HG02870 (cell line): ENCODE data around the gene FAM185A.
"Not testable (repeated sequence)": the region's sequence is repeated elsewhere in the genome, so short reads cannot be mapped to it uniquely, and the experiment has no call there.

ENCODE experiments used
- ATAC-seq: cut with Tn5 transposase; IDR thresholded peaks from one replicate; pipeline ENCODE4 v1.9.1; 2021; ENCODE audit warnings: mild to moderate bottlenecking, moderate library complexity; ENCODE audit not compliant: unreplicated experiment

FAM185A gene

DNA sequence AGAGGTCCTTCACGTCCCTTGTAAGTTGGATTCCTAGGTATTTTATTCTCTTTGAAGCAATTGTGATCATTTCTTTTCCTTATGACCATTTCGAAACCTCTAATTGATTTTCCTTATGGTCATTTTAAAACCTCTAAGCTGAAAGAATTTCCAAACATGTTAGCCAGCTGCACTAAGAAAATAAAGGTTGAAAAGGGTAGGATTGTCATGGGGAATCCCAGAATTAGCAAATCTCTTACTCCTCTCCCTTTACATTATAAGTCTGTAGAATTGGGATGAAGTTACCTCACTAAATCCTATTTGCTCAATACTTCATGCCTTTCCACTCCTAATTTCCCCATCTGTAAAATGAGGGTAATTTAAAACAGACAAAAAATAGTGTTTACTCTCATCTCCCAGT is 79.5 kb downstream of the FAM185A start:
- ATAC-seq: no peak

GRCh38 chr7:102829075-102829474 is 80.3 kb downstream of the FAM185A start:
- no peak for ATAC-seq

DNA sequence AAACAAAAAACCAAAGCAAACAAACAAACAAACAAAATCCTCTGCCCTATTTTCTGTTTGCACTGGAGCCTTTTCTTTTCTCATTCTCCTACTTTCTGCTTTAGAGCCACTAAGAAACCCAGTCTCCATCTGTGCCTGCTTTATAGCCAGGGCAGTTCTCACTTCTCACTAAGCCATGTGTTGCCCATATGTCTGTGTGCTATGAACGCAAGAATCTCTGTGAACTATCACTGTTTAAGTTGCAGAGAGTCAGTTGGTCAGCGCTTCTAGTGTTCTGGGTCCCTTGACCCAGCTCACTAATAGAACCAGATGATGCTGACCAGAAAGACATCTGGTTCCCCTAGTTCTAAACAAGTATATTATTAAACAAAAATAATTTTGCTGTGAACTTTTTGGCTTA is 81.4 kb downstream of the FAM185A start:
- no peak for ATAC-seq

DNA sequence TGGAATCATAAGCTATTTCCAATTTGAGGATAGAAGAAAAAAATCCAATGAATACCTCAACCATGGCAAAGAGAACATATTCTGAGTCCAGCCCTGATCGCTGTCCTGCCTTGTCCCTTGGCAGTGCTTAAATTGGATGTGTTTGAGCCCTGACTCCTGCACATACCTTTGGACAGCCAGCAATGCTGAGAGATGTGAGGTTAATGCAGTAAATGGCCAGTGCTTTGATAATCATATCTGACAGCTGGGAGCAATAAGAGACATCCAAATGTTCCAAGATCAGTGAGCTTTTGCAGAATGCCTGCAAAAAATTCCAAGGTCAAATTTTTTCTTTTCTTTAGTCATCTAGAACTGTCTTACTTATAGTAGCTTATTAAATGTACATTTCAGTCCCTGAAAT is 83.9 kb downstream of the FAM185A start:
- no peak for ATAC-seq

GRCh38 chr7:102833343-102833742 is 84.5 kb downstream of the FAM185A start:
- ATAC-seq: no peak

- no peak for ATAC-seq
Measured at GRCh38 chr7:102834466-102834865, 85.7 kb downstream of the FAM185A start.

DNA sequence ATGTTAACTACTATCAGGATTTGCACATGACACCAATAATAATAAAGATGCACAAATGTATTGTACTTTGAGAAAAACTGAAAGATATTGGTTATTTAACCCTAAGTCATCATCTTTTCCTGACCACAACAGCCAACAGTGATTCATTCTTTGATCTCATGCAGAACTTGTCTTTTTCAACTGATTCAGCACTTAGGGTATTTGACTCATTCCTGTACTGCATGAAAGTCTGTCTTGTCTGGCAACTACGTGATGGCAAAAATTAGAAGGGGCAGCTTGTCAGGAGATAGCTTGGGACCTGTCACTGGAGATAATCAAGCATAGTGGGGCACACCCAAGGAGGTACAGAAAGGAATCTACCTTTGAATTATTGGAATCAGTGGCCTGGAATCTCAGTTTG is 86.2 kb downstream of the FAM185A start:
- peak; percentile 95 for ATAC-seq

DNA sequence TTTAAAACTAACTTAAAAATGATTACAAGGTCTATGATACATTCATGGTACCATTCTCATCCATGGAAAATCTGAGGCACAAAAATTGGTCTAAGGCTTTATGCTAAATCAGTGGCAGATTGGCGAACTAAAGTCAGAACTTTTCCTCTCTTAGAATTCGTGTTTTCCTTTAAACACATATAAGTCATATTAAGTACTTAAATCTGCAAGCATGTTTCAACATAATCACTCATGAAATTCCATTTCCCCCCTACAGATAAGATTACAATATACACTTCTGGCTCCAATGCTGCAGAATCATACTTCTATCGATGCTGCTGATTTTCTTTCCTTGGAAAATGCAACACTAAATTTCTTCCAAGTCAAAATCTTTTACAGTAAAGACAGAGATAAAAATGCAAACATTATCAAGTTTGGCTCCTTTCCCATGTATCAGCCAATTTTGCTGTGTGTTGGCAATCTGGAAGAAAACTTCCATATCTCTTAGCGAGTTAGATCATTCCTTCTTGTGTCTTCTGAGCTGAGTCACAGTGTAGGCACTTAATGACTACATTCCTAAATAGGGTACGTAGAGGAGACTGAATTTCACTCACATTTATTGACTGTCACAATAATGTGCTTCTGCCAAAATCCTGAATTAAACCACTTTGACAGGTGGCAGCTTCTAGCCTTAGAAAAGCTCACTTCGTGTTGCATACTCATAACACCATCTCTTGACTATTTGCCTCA is 87.6 kb downstream of the FAM185A start:
- no peak for ATAC-seq

GRCh38 chr7:102836977-102837376 is 88.2 kb downstream of the FAM185A start:
- ATAC-seq: no peak

DNA sequence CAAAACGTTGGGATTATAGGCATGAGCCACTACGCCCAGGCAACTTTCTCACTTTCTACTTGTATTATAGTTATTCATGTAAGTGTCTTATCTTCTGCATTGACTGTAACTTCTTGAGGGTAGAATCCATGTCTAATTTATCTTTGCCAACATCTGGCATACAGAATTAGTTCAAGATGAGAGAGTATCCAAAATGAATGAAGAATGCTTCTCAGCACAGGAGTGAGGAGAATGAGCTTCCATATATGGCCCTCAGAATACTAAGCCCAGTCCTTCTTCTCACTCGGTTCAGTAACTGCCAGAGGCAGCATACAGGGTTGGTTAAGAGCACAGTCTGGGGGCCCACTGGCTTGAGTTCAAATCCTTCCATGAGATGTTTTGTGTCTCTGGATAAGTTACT is 89.0 kb downstream of the FAM185A start:
- ATAC-seq: no peak

GRCh38 chr7:102838572-102839101 is 89.8 kb downstream of the FAM185A start:
- not testable (repeated sequence) for ATAC-seq

DNA sequence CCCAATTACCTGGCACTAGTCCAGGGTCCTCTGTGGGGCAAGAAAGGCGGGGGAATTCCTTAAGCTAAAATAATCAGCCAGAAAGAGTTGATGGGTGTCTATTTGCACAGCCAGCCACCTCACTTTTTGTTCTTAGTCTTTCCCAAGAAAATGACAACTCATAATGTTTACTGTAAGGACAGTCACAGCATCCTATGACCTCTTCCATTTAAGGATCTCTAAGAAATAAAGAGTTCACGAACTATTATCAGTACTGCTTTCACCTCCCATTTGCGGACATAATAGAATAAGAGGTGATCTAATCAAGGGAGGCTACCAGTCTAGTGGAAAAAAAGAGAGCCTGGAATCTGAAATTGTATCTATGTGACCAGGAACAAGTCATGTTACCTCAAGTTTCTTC is 91.6 kb downstream of the FAM185A start:
- no peak for ATAC-seq

DNA sequence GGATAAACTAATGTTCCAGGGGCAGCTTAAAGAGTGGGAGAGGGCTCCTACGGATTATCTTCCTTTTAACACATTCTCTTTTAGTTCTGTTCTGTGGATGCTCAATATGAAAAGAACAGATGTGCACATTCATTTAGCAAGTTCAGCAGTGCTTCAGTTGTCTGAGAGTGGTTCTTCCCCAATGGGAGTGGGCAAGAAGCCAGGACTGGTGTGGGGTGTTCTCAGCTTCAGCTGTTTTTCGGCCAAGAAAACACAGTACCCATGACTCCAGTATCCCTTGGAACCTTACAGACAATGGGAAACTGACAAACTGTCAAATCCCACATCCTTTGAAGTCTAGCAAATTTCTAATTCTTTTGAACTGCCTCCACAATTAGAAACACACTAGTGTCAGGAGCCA is 92.5 kb downstream of the FAM185A start:
- ATAC-seq: no peak

DNA sequence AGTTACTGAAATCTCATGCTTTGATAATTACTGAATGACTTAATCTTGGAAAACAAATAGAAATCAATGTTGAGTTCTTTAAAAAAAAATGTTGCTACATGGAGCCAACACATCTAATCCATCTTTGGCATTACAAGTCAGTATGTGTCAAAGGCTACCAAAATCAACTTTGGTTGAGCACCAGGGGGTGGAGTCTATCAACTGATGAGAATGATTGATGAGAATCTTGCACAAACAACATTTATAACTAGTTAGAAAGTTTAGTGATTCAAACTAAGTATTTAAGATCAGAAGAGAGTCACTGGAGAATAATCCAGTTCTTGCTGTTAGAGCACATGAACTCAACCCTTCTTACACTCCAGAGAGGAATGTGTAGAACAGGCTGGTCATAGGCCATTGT is 93.5 kb downstream of the FAM185A start:
- ATAC-seq: no peak

GRCh38 chr7:102843850-102844249 is 95.1 kb downstream of the FAM185A start:
- ATAC-seq: peak; percentile 89

- ATAC-seq: no peak
Measured at GRCh38 chr7:102845346-102845745, 96.5 kb downstream of the FAM185A start.

DNA sequence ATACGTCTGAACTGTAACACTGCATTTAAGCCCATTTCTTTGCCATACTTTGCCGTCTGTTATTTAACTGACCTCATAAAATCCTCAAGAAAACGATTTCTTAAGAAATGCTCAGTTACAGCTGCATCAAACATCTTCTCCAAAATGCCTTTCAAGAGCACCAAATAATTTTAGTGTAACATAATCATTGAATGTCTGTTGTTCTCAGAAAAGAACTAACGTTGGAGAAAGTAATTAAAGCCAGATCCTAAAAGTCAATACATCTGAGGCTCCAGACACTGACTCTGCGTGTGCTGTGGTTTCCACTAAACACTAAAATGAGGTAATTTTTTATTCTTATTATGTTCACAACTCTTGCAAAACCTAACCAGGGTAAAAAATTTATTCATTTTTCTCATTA is 100.3 kb downstream of the FAM185A start:
- ATAC-seq: no peak

- no peak for ATAC-seq
Measured at GRCh38 chr7:102849538-102849937, 100.7 kb downstream of the FAM185A start.

DNA sequence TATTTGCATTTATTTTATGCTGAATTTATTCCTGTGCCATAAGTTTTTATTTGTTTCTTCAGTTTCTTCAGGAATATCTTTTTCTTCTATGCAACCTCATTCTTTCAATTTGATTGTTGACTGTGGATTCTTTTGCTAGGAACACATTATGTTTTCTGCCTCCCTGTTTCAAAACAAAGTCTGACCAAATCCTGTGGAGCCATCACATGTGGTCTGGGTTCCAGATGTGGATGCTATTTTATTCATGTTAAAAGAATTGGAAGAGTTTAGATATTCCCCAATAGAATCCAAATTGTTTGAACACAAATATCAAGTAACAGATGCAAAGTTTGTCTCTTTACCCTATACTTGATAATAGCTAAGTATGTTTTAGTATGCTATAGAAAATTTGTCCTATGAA is 107.2 kb downstream of the FAM185A start:
- ATAC-seq: no peak
